ENCODE results near the gene FOXD3. TPM values are rescaled to one million over a fixed set of nuclear protein-coding genes. Genes with fewer than 3 reads are reported as not detected.

FOXD3 gene
- total and polyA plus RNA-seq, 2 experiments from 2014 or later = not detected

GRCh38 chr1:63321785-63322113 is 618 bp upstream of the FOXD3 start:
- Histone ChIP-seq H3K36me3 (replicated peaks; ENCODE audit: insufficient read depth, low read depth) (no peaks in the 10 kb centered on the region), H3K9me3 (ENCODE audit: low read depth) (no peaks in the 10 kb centered on the region), H3K27me3 (peaks cover 98% of the 10 kb centered on the region), H3K4me1 (ENCODE audit: insufficient read depth) (peaks cover 24% of the 10 kb centered on the region), H3K4me2 (peak overlapping the region; percentile 96), H3K79me2 (no peaks in the 10 kb centered on the region), H3K9me2 (replicated peaks; ENCODE audit: insufficient read depth) (no peaks in the 10 kb centered on the region), H2AFZ (peak overlapping the region; percentile 45), H4K20me1 (ENCODE audit: insufficient read depth, poor library complexity, severe bottlenecking) (no peaks in the 10 kb centered on the region), H3K4me3 (peak overlapping the region; percentile 28), H3K27ac (no peak overlapping the region)
- peak; percentile 26 for TF ChIP-seq EZH2 (IDR thresholded peaks at IDR 0.05; ENCODE audit: borderline replicate concordance)
- TF ChIP-seq CTCF (IDR thresholded peaks at IDR 0.05; ENCODE audit: poor library complexity) = no peak
- TF ChIP-seq EZH2phosphoT487 (IDR thresholded peaks at IDR 0.05; ENCODE audit: low read depth, severe bottlenecking, unreplicated experiment) = peak; percentile 88
- DNase-seq (ENCODE audit: low spot score) = no peak
- WGBS (ENCODE audit: low lambda C conversion rate, missing lambda C conversion rate) = 5% methylated on average over 12 of the region's 12 CpGs

GRCh38 chr1:63322944-63323864 is 837 bp downstream of the FOXD3 start:
- H4K20me1 ChIP-seq (ENCODE audit: insufficient read depth, poor library complexity, severe bottlenecking) = no peaks in the 10 kb centered on the region
- WGBS (ENCODE audit: low lambda C conversion rate, missing lambda C conversion rate) = 2% methylated on average over 89 of the region's 104 CpGs
- peaks cover 14% of the 10 kb centered on the region for H3K4me1 ChIP-seq (ENCODE audit: insufficient read depth)
- peak overlapping the region; percentile 96 for H3K4me2 ChIP-seq
- H3K9me2 ChIP-seq (replicated peaks; ENCODE audit: insufficient read depth) = no peaks in the 10 kb centered on the region
- no peaks in the 10 kb centered on the region for H3K36me3 ChIP-seq (replicated peaks; ENCODE audit: insufficient read depth, low read depth)
- H2AFZ ChIP-seq = peak overlapping the region; percentile 34
- no peak overlapping the region for H3K27ac ChIP-seq
- no peaks in the 10 kb centered on the region for H3K79me2 ChIP-seq
- TF ChIP-seq EZH2phosphoT487 (IDR thresholded peaks at IDR 0.05; ENCODE audit: low read depth, severe bottlenecking, unreplicated experiment) (peak; percentile 96), EZH2 (IDR thresholded peaks at IDR 0.05; ENCODE audit: borderline replicate concordance) (peak; percentile 99), CTCF (IDR thresholded peaks at IDR 0.05; ENCODE audit: poor library complexity) (no peak)
- DNase-seq (ENCODE audit: low spot score) = peak; percentile 56
- peak overlapping the region; percentile 28 for H3K4me3 ChIP-seq
- peaks cover 97% of the 10 kb centered on the region for H3K27me3 ChIP-seq
- H3K9me3 ChIP-seq (ENCODE audit: low read depth) = no peaks in the 10 kb centered on the region

GRCh38 chr1:63323865-63324778 is 1.8 kb downstream of the FOXD3 start:
- H4K20me1 ChIP-seq (ENCODE audit: insufficient read depth, poor library complexity, severe bottlenecking) = no peaks in the 10 kb centered on the region
- no peak overlapping the region for H3K4me3 ChIP-seq
- WGBS (ENCODE audit: low lambda C conversion rate, missing lambda C conversion rate) = 2% methylated on average over 92 of the region's 114 CpGs
- H3K79me2 ChIP-seq = no peaks in the 10 kb centered on the region
- no peaks in the 10 kb centered on the region for H3K9me3 ChIP-seq (ENCODE audit: low read depth)
- H3K27ac ChIP-seq = no peak overlapping the region
- H3K4me1 ChIP-seq (ENCODE audit: insufficient read depth) = peaks cover 14% of the 10 kb centered on the region
- peaks cover 97% of the 10 kb centered on the region for H3K27me3 ChIP-seq
- TF ChIP-seq EZH2 (IDR thresholded peaks at IDR 0.05; ENCODE audit: borderline replicate concordance) (peak; percentile 100), EZH2phosphoT487 (IDR thresholded peaks at IDR 0.05; ENCODE audit: low read depth, severe bottlenecking, unreplicated experiment) (no peak)
- H3K36me3 ChIP-seq (replicated peaks; ENCODE audit: insufficient read depth, low read depth) = no peaks in the 10 kb centered on the region
- peak overlapping the region; percentile 96 for H3K4me2 ChIP-seq
- H2AFZ ChIP-seq = peak overlapping the region; percentile 58
- no peaks in the 10 kb centered on the region for H3K9me2 ChIP-seq (replicated peaks; ENCODE audit: insufficient read depth)
- peak; percentile 12 for DNase-seq (ENCODE audit: low spot score)

Measured in hepatocyte (in vitro differentiated cells).